Measurements from ENCODE around the gene CDC42EP4. TPM values are rescaled to one million over a fixed set of nuclear protein-coding genes. Genes with fewer than 3 reads are reported as not detected.

Gene CDC42EP4
- total and polyA plus RNA-seq, 10 of the 15 experiments (the other 5 are each of a cell fraction or from before 2014, with no cell fraction given), result 0.05 to 7.1 (median 2.7) TPM

DNA sequence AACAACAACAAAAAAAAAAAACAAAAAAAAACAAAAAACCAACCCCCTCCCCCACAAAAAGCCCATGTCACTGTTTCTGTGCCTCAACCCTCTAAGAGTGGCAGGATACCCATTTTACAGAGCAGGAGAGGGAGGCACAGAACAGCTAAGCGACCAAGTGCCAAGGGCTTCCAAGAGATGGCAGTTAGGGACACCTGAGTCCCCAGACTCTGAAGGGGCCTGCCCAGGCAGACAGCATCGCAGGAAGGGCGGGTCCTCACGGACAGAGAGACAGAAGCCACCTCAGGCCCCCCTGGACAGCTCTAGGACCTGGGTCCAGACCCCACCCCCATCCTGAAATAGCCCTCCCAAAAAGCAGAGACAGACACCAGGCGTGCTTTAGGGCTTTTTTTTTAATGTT, 28.6 kb downstream of the CDC42EP4 start (continued):
- TF ChIP-seq, protein P1, sequence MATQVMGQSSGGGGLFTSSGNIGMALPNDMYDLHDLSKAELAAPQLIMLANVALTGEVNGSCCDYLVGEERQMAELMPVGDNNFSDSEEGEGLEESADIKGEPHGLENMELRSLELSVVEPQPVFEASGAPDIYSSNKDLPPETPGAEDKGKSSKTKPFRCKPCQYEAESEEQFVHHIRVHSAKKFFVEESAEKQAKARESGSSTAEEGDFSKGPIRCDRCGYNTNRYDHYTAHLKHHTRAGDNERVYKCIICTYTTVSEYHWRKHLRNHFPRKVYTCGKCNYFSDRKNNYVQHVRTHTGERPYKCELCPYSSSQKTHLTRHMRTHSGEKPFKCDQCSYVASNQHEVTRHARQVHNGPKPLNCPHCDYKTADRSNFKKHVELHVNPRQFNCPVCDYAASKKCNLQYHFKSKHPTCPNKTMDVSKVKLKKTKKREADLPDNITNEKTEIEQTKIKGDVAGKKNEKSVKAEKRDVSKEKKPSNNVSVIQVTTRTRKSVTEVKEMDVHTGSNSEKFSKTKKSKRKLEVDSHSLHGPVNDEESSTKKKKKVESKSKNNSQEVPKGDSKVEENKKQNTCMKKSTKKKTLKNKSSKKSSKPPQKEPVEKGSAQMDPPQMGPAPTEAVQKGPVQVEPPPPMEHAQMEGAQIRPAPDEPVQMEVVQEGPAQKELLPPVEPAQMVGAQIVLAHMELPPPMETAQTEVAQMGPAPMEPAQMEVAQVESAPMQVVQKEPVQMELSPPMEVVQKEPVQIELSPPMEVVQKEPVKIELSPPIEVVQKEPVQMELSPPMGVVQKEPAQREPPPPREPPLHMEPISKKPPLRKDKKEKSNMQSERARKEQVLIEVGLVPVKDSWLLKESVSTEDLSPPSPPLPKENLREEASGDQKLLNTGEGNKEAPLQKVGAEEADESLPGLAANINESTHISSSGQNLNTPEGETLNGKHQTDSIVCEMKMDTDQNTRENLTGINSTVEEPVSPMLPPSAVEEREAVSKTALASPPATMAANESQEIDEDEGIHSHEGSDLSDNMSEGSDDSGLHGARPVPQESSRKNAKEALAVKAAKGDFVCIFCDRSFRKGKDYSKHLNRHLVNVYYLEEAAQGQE (IDR thresholded peaks at IDR 0.05; ENCODE audit: low read depth, low read length), result no peak

DNA sequence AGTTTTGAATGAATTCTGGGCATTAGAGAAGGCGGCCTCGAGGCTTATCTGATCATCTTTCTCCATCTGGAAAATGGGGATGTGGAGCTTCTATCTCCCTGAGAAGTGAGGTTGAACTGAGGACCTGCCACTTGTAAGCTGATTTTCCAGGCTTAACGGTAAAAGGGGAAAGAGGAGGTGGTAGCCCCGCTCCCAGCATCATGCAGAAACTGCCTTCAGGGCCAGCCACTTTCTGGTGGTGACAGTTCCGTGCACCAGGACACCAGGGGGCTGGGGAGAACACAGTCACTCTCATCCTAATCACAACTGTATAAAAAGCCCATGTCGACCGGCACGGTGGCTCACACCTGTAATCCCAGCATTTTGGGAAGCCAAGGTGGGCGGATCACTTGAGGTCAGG, 29.2 kb downstream of the CDC42EP4 start:
- Histone ChIP-seq H3K4me2 (ENCODE audit: control insufficient read depth, insufficient read depth) (no peak overlapping the region), H3K9ac (ENCODE audit: control insufficient read depth, insufficient read depth, low read length) (no peak overlapping the region), H3K4me1 (ENCODE audit: control insufficient read depth, insufficient read depth, low read length) (peaks cover 17% of the 10 kb centered on the region), H3K27ac (ENCODE audit: control insufficient read depth, insufficient read depth) (no peak overlapping the region), H3K27me3 (replicated peaks in 1 of 2; ENCODE audit: control insufficient read depth in 2 of 2, insufficient read depth in 2 of 2, low read length in 1 of 2) (no peaks in the 10 kb centered on the region), H3K36me3 (ENCODE audit: control insufficient read depth in 2 of 2, insufficient read depth in 2 of 2, low read length in 1 of 2) (peaks cover 3 to 11% of the 10 kb centered on the region in 2 experiments; a peak in 2 of 4 replicates), H4K20me1 (ENCODE audit: control insufficient read depth, insufficient read depth) (no peaks in the 10 kb centered on the region), H3K9me3 (replicated peaks; ENCODE audit: control insufficient read depth, insufficient read depth, low read length) (no peaks in the 10 kb centered on the region), H3K79me2 (ENCODE audit: control insufficient read depth, insufficient read depth, low read length) (no peaks in the 10 kb centered on the region), H3K4me3 (no peak overlapping the region), H2AFZ (ENCODE audit: control insufficient read depth, low read depth, low read length) (no peak overlapping the region)
- in situ Hi-C loops (cut with MboI) (no loop called here), intact Hi-C loops (cut with micrococcal nuclease; ENCODE audit: unreplicated experiment) (loop anchor here (1.0 to 2.0 kb wide), 2 partner anchors 28 to 35 kb away; no protein-coding TSS in a partner anchor)
- RAD21 ChIA-PET (ENCODE audit: unreplicated experiment), result interaction anchor here (0.7 to 3.7 kb wide), 10 partner anchors 9 to 555 kb away, joined by 3 to 27 read pairs (median 4); partner anchors contain the start of gene CDC42EP4
- ATAC-seq (no peak), FAIRE-seq (no peak), DNase-seq (ENCODE audit: low read depth, low spot score) (no peak)
- no TSS peak for BruUV-seq (replicated peaks)
- no peak for TF ChIP-seq TAF1 (IDR thresholded peaks at IDR 0.05; ENCODE audit: borderline replicate concordance, low read depth, low read length)
- no peak for TF ChIP-seq PML (IDR thresholded peaks at IDR 0.05; ENCODE audit: low read length)
- TF ChIP-seq NFXL1 (IDR thresholded peaks at IDR 0.05; ENCODE audit: borderline replicate concordance), result no peak
- TF ChIP-seq RELA (IDR thresholded peaks at IDR 0.05; ENCODE audit: borderline replicate concordance, partially characterized antibody), result no peak
- no peak for TF ChIP-seq RFX5 (IDR thresholded peaks at IDR 0.05; ENCODE audit: low read depth, low read length)
- TF ChIP-seq NBN (IDR thresholded peaks at IDR 0.05), result no peak
- TF ChIP-seq ETV6 (conservative IDR thresholded peaks at IDR 0.05 in 1 of 2, IDR thresholded peaks at IDR 0.05 in 1 of 2; ENCODE audit: borderline replicate concordance in 1 of 2, low read depth in 1 of 2), result no peak
- TF ChIP-seq MEF2B (IDR thresholded peaks at IDR 0.05; ENCODE audit: partially characterized antibody, poor library complexity, severe bottlenecking), result no peak
- TF ChIP-seq, protein P2, sequence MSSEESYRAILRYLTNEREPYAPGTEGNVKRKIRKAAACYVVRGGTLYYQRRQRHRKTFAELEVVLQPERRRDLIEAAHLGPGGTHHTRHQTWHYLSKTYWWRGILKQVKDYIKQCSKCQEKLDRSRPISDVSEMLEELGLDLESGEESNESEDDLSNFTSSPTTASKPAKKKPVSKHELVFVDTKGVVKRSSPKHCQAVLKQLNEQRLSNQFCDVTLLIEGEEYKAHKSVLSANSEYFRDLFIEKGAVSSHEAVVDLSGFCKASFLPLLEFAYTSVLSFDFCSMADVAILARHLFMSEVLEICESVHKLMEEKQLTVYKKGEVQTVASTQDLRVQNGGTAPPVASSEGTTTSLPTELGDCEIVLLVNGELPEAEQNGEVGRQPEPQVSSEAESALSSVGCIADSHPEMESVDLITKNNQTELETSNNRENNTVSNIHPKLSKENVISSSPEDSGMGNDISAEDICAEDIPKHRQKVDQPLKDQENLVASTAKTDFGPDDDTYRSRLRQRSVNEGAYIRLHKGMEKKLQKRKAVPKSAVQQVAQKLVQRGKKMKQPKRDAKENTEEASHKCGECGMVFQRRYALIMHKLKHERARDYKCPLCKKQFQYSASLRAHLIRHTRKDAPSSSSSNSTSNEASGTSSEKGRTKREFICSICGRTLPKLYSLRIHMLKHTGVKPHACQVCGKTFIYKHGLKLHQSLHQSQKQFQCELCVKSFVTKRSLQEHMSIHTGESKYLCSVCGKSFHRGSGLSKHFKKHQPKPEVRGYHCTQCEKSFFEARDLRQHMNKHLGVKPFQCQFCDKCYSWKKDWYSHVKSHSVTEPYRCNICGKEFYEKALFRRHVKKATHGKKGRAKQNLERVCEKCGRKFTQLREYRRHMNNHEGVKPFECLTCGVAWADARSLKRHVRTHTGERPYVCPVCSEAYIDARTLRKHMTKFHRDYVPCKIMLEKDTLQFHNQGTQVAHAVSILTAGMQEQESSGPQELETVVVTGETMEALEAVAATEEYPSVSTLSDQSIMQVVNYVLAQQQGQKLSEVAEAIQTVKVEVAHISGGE (CRISPR knock-in tag; IDR thresholded peaks at IDR 0.05), result no peak
- no peak for TF ChIP-seq SUZ12 (IDR thresholded peaks at IDR 0.05; ENCODE audit: unreplicated experiment)
- TF ChIP-seq YY1 (IDR thresholded peaks at IDR 0.05; ENCODE audit: low read depth, low read length), result no peak
- no peak for TF ChIP-seq ZBED1 (IDR thresholded peaks at IDR 0.05; ENCODE audit: borderline replicate concordance)
- no peak for TF ChIP-seq SUPT20H (IDR thresholded peaks at IDR 0.05; ENCODE audit: borderline replicate concordance, control insufficient read depth, low read depth, low read length)
- TF ChIP-seq SMARCA5 (IDR thresholded peaks at IDR 0.05), result no peak
- SMC1A ChIA-PET (ENCODE audit: uncharacterized antibody, unreplicated experiment), result interaction anchor here (1.1 to 5.6 kb wide), 12 partner anchors 9 to 117 kb away, joined by 3 to 29 read pairs (median 5); partner anchors contain the start of genes CDC42EP4 and SSTR2
- WGBS (ENCODE audit: insufficient coverage, insufficient replicate concordance, low lambda C conversion rate, missing lambda C conversion rate), result 61% methylated on average over 9 of the region's 9 CpGs
- CTCF ChIA-PET, result interaction anchor here (1.5 to 2.4 kb wide), 4 partner anchors 8 to 28 kb away, joined by 4 to 9 read pairs (median 7); no protein-coding TSS in a partner anchor
- POLR2A ChIA-PET, result interaction anchor here (0.7 to 3.1 kb wide), 6 partner anchors 8 to 126 kb away, joined by 3 to 20 read pairs (median 13); partner anchors contain the start of gene CDC42EP4

Measured in GM12878 (cell line).